Activated T-helper 1 cell treated with anti-CD3 and anti-CD28 coated beads, Interleukin-2, amount 50 U/mL, for 16 hours (primary cell): ENCODE results near the gene BACH2.

Source experiments
- DNase-seq, 2 donors: peaks; one replicate each; pipeline ENCODE4 v3.0.0-alpha.2; 2020; ENCODE audit warnings: low read depth in 1 of 2, low spot score in 1 of 2

Gene BACH2

GRCh38 chr6:90100059-90100665, 196.5 kb downstream of the BACH2 start:
- DNase-seq, result no peak

- DNase-seq, result no peak
Observed at GRCh38 chr6:90098627-90099026, 198.0 kb downstream of the BACH2 start.

GRCh38 chr6:90098001-90098531, 198.6 kb downstream of the BACH2 start:
- no peak for DNase-seq

- DNase-seq, result no peak
Observed at GRCh38 chr6:90097356-90097755, 199.3 kb downstream of the BACH2 start.

- no peak for DNase-seq
Observed at GRCh38 chr6:90096818-90097217, 199.8 kb downstream of the BACH2 start.

GRCh38 chr6:90095788-90096187, 200.9 kb downstream of the BACH2 start:
- DNase-seq, result no peak

GRCh38 chr6:90095145-90095544, 201.5 kb downstream of the BACH2 start:
- no peak for DNase-seq

GRCh38 chr6:90093558-90094073, 203.0 kb downstream of the BACH2 start:
- no peak for DNase-seq

GRCh38 chr6:90090866-90091265, 205.8 kb downstream of the BACH2 start:
- DNase-seq, result no peak

- no peak for DNase-seq
Observed at GRCh38 chr6:90088009-90088408, 208.6 kb downstream of the BACH2 start.

- no peak for DNase-seq
Observed at GRCh38 chr6:90087106-90087833, 209.4 kb downstream of the BACH2 start.

- DNase-seq, result no peak
Observed at GRCh38 chr6:90086517-90086916, 210.1 kb downstream of the BACH2 start.

GRCh38 chr6:90083891-90084290, 212.8 kb downstream of the BACH2 start:
- no peak for DNase-seq

GRCh38 chr6:90082847-90083246, 213.8 kb downstream of the BACH2 start:
- no peak for DNase-seq

GRCh38 chr6:90080876-90081481, 215.7 kb downstream of the BACH2 start:
- peak in 1 of 2 donors; percentile 55 for DNase-seq

GRCh38 chr6:90079560-90080490, 216.8 kb downstream of the BACH2 start:
- DNase-seq, result no peak

- peak in 1 of 2 donors; percentile 37 for DNase-seq
Observed at GRCh38 chr6:90078513-90079289, 217.9 kb downstream of the BACH2 start.

- DNase-seq, result no peak
Observed at GRCh38 chr6:90076511-90077415, 219.9 kb downstream of the BACH2 start.
